ENCODE data around the gene TYMP. TPM values are rescaled to one million over a fixed set of nuclear protein-coding genes. Genes with fewer than 3 reads are reported as not detected.

Gene TYMP
- polyA plus RNA-seq, 1 donor (not counting 4 experiments of a cell fraction or from before 2014, with no cell fraction given), result 25.5 TPM

- DNase-seq (ENCODE audit: low read depth, low spot score) (no peak), FAIRE-seq (no peak)
- Histone ChIP-seq H3K79me2 (ENCODE audit: control insufficient read depth, insufficient read depth, low read length) (peaks cover 11% of the 10 kb centered on the region), H2AFZ (ENCODE audit: control insufficient read depth, low read length) (no peak overlapping the region), H3K27me3 (ENCODE audit: control insufficient read depth, extremely low read depth, insufficient read depth, low read length) (no peaks in the 10 kb centered on the region), H3K9ac (ENCODE audit: control insufficient read depth, extremely low read depth, insufficient read depth, low read length) (no peak overlapping the region), H3K4me2 (ENCODE audit: control insufficient read depth, extremely low read depth, insufficient read depth, low read depth, low read length) (no peak overlapping the region), H3K9me1 (ENCODE audit: control insufficient read depth, extremely low read depth, insufficient read depth, low read length) (no peaks in the 10 kb centered on the region), H3K9me3 (ENCODE audit: control insufficient read depth, low read depth, low read length) (no peaks in the 10 kb centered on the region), H3K27ac (ENCODE audit: control insufficient read depth, insufficient read depth, low read length) (no peak overlapping the region), H3K36me3 (ENCODE audit: control insufficient read depth in 2 of 2, extremely low read depth in 1 of 2, insufficient read depth in 2 of 2, low read length in 2 of 2) (peaks cover 6 to 17% of the 10 kb centered on the region in 2 experiments), H3K4me1 (ENCODE audit: control insufficient read depth, extremely low read depth, insufficient read depth, low read length) (peaks cover 12% of the 10 kb centered on the region), H3K4me3 (ENCODE audit: control insufficient read depth in 2 of 3, extremely low read depth in 1 of 3, insufficient read depth in 2 of 3, low read depth in 1 of 3, low read length in 3 of 3) (no peak overlapping the region), H4K20me1 (ENCODE audit: control insufficient read depth, extremely low read depth, insufficient read depth, low read length) (no peaks in the 10 kb centered on the region)
- dilution Hi-C loops (cut with MboI; ENCODE audit: extremely low pct_ligation_motif_present, low sequenced_read_pairs), result no loop called here
- TF ChIP-seq EZH2 (IDR thresholded peaks at IDR 0.05; ENCODE audit: low read length), result no peak
- TF ChIP-seq CTCF (optimal IDR thresholded peaks at IDR 0.05 in 1 of 3, IDR thresholded peaks at IDR 0.05 in 1 of 3, conservative IDR thresholded peaks at IDR 0.05 in 1 of 3; ENCODE audit: extremely low read depth in 1 of 3, insufficient read depth in 2 of 3, low read length in 3 of 3), result no peak
Measured at GRCh38 chr22:50502096-50502495, 27.7 kb downstream of the TYMP start.

- Histone ChIP-seq H3K4me2 (ENCODE audit: control insufficient read depth, extremely low read depth, insufficient read depth, low read depth, low read length) (no peak overlapping the region), H3K79me2 (ENCODE audit: control insufficient read depth, insufficient read depth, low read length) (no peaks in the 10 kb centered on the region), H3K9ac (ENCODE audit: control insufficient read depth, extremely low read depth, insufficient read depth, low read length) (no peak overlapping the region), H3K9me1 (ENCODE audit: control insufficient read depth, extremely low read depth, insufficient read depth, low read length) (no peaks in the 10 kb centered on the region), H3K9me3 (ENCODE audit: control insufficient read depth, low read depth, low read length) (no peaks in the 10 kb centered on the region), H3K4me1 (ENCODE audit: control insufficient read depth, extremely low read depth, insufficient read depth, low read length) (peaks cover 12% of the 10 kb centered on the region), H3K4me3 (ENCODE audit: control insufficient read depth in 2 of 3, extremely low read depth in 1 of 3, insufficient read depth in 2 of 3, low read depth in 1 of 3, low read length in 3 of 3) (no peak overlapping the region), H3K27me3 (ENCODE audit: control insufficient read depth, extremely low read depth, insufficient read depth, low read length) (no peaks in the 10 kb centered on the region), H3K36me3 (ENCODE audit: control insufficient read depth in 2 of 2, extremely low read depth in 1 of 2, insufficient read depth in 2 of 2, low read length in 2 of 2) (peaks cover 6 to 13% of the 10 kb centered on the region in 2 experiments), H3K27ac (ENCODE audit: control insufficient read depth, insufficient read depth, low read length) (no peak overlapping the region), H2AFZ (ENCODE audit: control insufficient read depth, low read length) (no peak overlapping the region), H4K20me1 (ENCODE audit: control insufficient read depth, extremely low read depth, insufficient read depth, low read length) (no peaks in the 10 kb centered on the region)
- TF ChIP-seq CTCF (optimal IDR thresholded peaks at IDR 0.05 in 1 of 3, IDR thresholded peaks at IDR 0.05 in 1 of 3, conservative IDR thresholded peaks at IDR 0.05 in 1 of 3; ENCODE audit: extremely low read depth in 1 of 3, insufficient read depth in 2 of 3, low read length in 3 of 3), result no peak
- no peak for TF ChIP-seq EZH2 (IDR thresholded peaks at IDR 0.05; ENCODE audit: low read length)
- no peak for FAIRE-seq
- no peak for DNase-seq (ENCODE audit: low read depth, low spot score)
- dilution Hi-C loops (cut with MboI; ENCODE audit: extremely low pct_ligation_motif_present, low sequenced_read_pairs), result no loop called here
Measured at GRCh38 chr22:50500452-50500851, 29.4 kb downstream of the TYMP start.

All from keratinocyte (primary cell).